DND-41 (cell line): ENCODE data around the gene SERPINE2.
"Not testable (repeated sequence)": the region's sequence is repeated elsewhere in the genome, so short reads cannot be mapped to it uniquely, and the experiment has no call there.

Experiments used
- ATAC-seq: fragments of 200-7000 bp; cut with Tn5 transposase; 3 replicates; pipeline ENCODE4 v1.9.1; 2021; ENCODE audit warnings: low read depth; ENCODE audit not compliant: insufficient read depth
- DNase-seq: peaks from one replicate; pipeline ENCODE4 v3.0.0-alpha.2; 2020
- H2AFZ ChIP-seq: 2 replicates; pipeline ENCODE4 v1.6.0; 2012; ENCODE audit warnings: low read depth, low read length
- H3K27ac ChIP-seq: 2 replicates; pipeline ENCODE4 v1.5.1; 2012; ENCODE audit warnings: low read length, inconsistent platforms
- H3K27me3 ChIP-seq: fragments of 200-600 bp; sonication (generic); 2 replicates; pipeline ENCODE4 v1.6.0; 2012; ENCODE audit warnings: low read length, mild to moderate bottlenecking, inconsistent platforms; ENCODE audit not compliant: insufficient read depth, poor library complexity
- H3K36me3 ChIP-seq: 2 replicates; pipeline ENCODE4 v1.5.1; 2012; ENCODE audit warnings: low read length, inconsistent platforms; ENCODE audit not compliant: insufficient read depth
- H3K4me1 ChIP-seq: 2 replicates; pipeline ENCODE4 v1.5.1; 2012; ENCODE audit warnings: mild to moderate bottlenecking, low read length; ENCODE audit not compliant: insufficient read depth
- H3K4me2 ChIP-seq: 2 replicates; pipeline ENCODE4 v1.6.0; 2012; ENCODE audit warnings: mild to moderate bottlenecking, moderate library complexity, low read length, inconsistent platforms; ENCODE audit not compliant: insufficient read depth
- H3K4me3 ChIP-seq, 2 experiments: fragments of 200-600 bp in 1 of 2; shearing (Covaris generic) in 1 of 2; 2 replicates each; pipeline ENCODE4 v1.5.1; 2012 to 2016; ENCODE audit warnings: inconsistent platforms in 2 of 2, low read length in 2 of 2, mild to moderate bottlenecking in 2 of 2, low read depth in 1 of 2, moderate library complexity in 1 of 2
- H3K79me2 ChIP-seq: 2 replicates; pipeline ENCODE4 v1.6.0; 2012; ENCODE audit warnings: low read length, inconsistent platforms; ENCODE audit not compliant: insufficient read depth
- H3K9ac ChIP-seq: 2 replicates; pipeline ENCODE4 v1.6.0; 2012; ENCODE audit warnings: low read depth, mild to moderate bottlenecking, inconsistent platforms, low read length, moderate library complexity
- H3K9me3 ChIP-seq: 2 replicates; pipeline ENCODE4 v1.5.1; 2012; ENCODE audit warnings: low read length, moderate library complexity, mild to moderate bottlenecking, inconsistent platforms; ENCODE audit not compliant: insufficient read depth, severe bottlenecking
- H4K20me1 ChIP-seq: 2 replicates; pipeline ENCODE4 v1.6.0; 2012; ENCODE audit warnings: low read length; ENCODE audit not compliant: insufficient read depth
- CTCF ChIP-seq: IDR thresholded peaks from 2 replicates; pipeline ENCODE4 v1.5.1; 2012; ENCODE audit warnings: borderline replicate concordance, low read length, moderate library complexity, mild to moderate bottlenecking; ENCODE audit not compliant: poor library complexity, severe bottlenecking; ENCODE audit errors: extremely low read depth
- EZH2 ChIP-seq: IDR thresholded peaks from 3 replicates; pipeline ENCODE4 v1.6.1; 2012; ENCODE audit warnings: borderline replicate concordance, low read depth, mild to moderate bottlenecking, moderate library complexity, low read length, inconsistent platforms; ENCODE audit not compliant: severe bottlenecking

Gene SERPINE2

DNA sequence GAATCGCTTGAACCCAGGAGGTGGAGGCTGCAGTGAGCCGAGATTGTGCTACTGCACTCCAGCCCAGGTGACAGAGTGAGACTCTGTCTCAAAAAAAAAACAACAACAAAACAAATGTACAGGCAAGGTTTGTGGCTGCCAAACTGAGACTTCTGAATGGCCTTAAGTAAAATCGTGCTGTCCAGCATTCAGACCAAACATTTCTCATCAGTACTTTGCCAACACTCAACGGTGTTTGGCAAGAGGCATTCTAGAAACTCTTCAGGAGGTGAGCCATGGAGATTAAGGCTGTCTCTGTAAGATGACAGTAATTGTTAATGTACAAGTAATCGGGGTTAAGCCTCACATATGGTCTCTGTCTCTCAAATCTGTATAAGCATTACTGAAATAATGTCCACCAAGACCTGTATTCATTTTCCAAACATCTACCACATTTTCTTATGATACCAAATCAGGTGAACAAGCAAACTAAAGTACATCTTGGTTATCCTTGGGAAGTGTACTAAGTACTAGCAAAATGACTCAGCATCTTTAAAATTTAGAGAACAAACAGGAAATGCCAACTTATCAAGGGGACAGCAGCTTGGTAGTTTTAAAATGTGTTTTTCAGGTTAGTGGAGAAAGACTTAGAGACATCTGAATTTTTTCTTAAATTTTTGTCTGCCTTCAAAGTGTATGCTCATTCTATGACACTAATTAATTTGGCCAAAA is 29.3 kb downstream of the SERPINE2 start:
- TF ChIP-seq EZH2 (no peak), CTCF (no peak)
- no peak overlapping the region for H3K4me3 ChIP-seq
- no peak overlapping the region for H3K4me2 ChIP-seq
- ATAC-seq (no peak), DNase-seq (no peak)
- H3K36me3 ChIP-seq = no peaks in the 10 kb centered on the region
- no peaks in the 10 kb centered on the region for H3K9me3 ChIP-seq
- H3K27ac ChIP-seq = no peak overlapping the region
- peaks cover 4% of the 10 kb centered on the region for H3K27me3 ChIP-seq
- H3K79me2 ChIP-seq = no peaks in the 10 kb centered on the region
- H2AFZ ChIP-seq = no peak overlapping the region
- H3K9ac ChIP-seq = no peak overlapping the region
- H3K4me1 ChIP-seq = no peaks in the 10 kb centered on the region
- H4K20me1 ChIP-seq = no peaks in the 10 kb centered on the region

GRCh38 chr2:224008702-224009261 is 30.3 kb downstream of the SERPINE2 start:
- H3K4me2 ChIP-seq = no peak overlapping the region
- no peak overlapping the region for H2AFZ ChIP-seq
- H3K79me2 ChIP-seq = no peaks in the 10 kb centered on the region
- no peaks in the 10 kb centered on the region for H4K20me1 ChIP-seq
- DNase-seq (no peak), ATAC-seq (no peak)
- H3K4me1 ChIP-seq = no peaks in the 10 kb centered on the region
- no peak overlapping the region for H3K4me3 ChIP-seq
- no peaks in the 10 kb centered on the region for H3K9me3 ChIP-seq
- TF ChIP-seq EZH2 (no peak), CTCF (no peak)
- no peak overlapping the region for H3K9ac ChIP-seq
- no peaks in the 10 kb centered on the region for H3K36me3 ChIP-seq
- no peak overlapping the region for H3K27ac ChIP-seq
- peaks cover 4% of the 10 kb centered on the region for H3K27me3 ChIP-seq

GRCh38 chr2:224004105-224004695 is 34.9 kb downstream of the SERPINE2 start:
- ATAC-seq = no peak
- Histone ChIP-seq H4K20me1 (no peaks in the 10 kb centered on the region), H3K36me3 (no peaks in the 10 kb centered on the region), H3K4me2 (no peak overlapping the region), H3K27ac (no peak overlapping the region), H2AFZ (no peak overlapping the region), H3K27me3 (no peaks in the 10 kb centered on the region), H3K4me3 (no peak overlapping the region), H3K9ac (no peak overlapping the region), H3K9me3 (no peaks in the 10 kb centered on the region), H3K4me1 (no peaks in the 10 kb centered on the region), H3K79me2 (no peaks in the 10 kb centered on the region)
- TF ChIP-seq CTCF = no peak
- no peak for TF ChIP-seq EZH2
- no peak for DNase-seq

- not testable (repeated sequence) for H4K20me1 ChIP-seq, ATAC-seq, H3K36me3 ChIP-seq, H3K9ac ChIP-seq, DNase-seq, H3K27me3 ChIP-seq, H2AFZ ChIP-seq, H3K9me3 ChIP-seq, H3K27ac ChIP-seq, H3K4me3 ChIP-seq, H3K79me2 ChIP-seq, H3K4me2 ChIP-seq, H3K4me1 ChIP-seq
Measured at GRCh38 chr2:224000662-224001061, 38.4 kb downstream of the SERPINE2 start.
